ENCODE data around the gene TFCP2.
"Not testable (repeated sequence)": the region's sequence is repeated elsewhere in the genome, so short reads cannot be mapped to it uniquely, and the experiment has no call there.

The TFCP2 gene

DNA sequence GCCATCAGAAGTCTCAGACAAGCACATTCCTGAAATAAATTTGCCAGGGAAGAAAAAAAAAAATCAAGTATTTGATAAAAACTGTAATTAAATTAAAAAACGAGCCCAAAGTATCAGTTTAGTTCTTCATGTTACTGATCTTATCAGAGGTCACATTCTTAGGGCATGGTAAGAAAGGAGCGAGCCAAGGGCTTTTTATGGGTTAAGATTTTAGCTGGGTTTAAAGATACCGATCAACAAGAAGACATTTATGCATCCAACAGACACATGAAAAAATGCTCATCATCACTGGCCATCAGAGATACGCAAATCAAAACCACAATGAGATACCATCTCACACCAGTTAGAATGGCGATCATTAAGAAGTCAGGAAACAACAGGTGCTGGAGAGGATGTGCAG is 94.6 kb downstream of the TFCP2 start:
- not testable (repeated sequence) for DNase-seq

- no peak for DNase-seq
Measured at GRCh38 chr12:51077930-51078329, 95.0 kb downstream of the TFCP2 start.

DNA sequence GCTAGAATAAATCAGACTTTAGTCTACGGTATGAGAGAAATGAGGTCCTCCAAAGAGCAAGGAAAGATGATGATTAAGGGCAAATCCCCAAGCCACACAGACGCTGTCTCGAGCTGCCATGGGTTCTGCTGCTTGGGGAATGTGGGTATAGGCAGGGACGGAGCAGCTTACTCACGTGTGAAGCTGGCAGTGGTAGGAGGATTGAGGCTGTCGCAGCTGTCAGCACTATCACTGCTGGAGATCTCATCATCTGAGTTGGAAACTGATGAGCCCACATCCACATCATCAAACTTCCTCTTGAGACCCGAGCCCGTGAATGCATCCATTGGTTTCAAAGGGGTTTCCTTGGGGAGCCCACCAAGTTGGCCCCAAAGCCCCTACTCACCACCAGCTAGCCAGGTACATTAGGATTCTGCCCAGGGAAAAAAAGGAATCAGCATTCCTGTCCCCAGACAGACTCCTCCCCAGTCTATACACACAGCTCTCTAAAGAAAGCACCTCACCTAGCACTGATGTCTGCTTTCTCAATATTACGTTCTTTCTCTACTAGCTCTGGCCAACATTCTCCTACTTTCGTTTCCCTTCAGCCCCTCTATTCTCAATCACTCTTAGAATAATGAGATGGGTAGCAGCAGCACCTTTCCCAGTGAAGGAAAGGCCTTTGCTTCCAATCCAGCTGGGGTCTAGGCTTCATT is 96.6 kb downstream of the TFCP2 start:
- no peak for DNase-seq

DNA sequence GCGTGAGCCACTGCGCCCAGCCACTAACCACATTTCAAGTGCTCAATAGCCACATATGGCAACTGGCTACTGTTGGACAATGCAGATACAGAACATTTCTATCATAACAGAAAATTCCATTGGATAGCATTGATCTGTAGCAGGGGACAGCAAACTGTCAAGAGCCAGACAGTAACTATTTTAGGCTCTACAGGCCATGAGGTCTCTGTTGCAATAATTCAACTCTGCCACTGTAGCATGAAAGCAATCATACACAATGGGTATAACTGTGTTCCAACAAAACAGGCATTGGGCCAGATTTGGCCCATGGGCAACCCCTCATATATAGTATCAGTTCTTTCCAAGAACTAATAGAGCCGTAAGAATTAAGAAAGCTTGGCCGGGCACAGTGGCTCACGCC is 97.5 kb downstream of the TFCP2 start:
- no peak for DNase-seq

- no peak for DNase-seq
Measured at GRCh38 chr12:51071663-51072062, 101.3 kb downstream of the TFCP2 start.

DNA sequence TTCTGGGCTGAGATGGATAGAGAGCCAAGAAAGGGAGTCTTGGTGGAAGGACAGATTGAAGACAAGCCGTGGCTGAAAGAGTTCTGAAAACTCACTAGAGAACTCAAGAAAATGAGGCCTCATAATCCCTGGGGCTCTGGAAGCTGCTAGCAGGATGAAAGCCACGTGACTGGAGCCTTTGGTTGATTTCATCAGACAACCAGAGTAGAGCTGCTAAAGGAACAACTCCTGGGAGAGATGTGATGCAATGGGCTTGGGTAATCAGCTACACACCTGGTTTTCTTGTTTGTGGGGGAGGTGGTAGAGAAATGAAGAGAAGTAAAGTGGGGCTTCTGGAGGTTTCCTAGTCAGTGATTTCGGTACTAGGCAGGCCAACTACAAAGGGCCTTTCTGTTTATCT is 102.9 kb downstream of the TFCP2 start:
- DNase-seq = no peak

GRCh38 chr12:51067771-51068170 is 105.2 kb downstream of the TFCP2 start:
- no peak for DNase-seq

DNA sequence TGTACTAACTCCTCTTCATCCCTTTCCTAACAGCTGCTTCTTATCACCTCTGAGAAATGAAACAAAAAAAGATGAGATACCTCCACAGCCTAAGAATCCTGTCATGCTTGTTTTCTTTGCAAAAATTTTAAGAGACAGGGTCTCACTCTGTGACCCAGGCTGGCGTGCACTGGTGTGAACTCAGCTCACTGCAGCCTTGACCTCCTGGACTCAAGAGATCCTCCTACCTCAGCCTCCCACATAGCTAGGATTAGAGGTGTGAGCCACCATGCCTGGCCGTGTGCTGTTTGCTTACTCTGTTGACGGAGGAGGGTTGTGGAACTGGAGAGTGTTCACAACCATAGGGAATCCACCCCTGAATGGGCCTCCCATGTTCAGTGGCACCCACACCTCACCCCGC is 105.7 kb downstream of the TFCP2 start:
- no peak for DNase-seq

GRCh38 chr12:51065530-51065929 is 107.4 kb downstream of the TFCP2 start:
- no peak for DNase-seq

GRCh38 chr12:51062631-51063397 is 110.1 kb downstream of the TFCP2 start:
- DNase-seq = no peak

DNA sequence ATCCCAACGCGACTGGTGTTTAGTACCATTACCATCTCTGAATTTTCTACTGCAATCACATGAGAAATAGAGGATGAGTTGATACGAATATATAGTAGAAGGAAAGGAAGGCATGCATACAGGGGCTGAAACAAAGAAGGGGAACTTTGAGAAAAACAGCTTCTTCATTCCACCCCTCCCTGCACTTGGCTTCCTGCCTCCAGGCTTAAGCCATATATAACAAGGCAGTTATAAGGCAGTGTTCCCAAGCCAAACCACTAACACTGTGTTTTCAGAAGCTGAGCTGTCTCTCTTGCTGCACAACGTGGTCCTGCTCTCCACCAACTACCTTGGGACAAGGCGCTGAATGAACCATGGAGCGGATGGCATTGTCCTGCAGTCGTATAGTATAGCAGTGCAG is 113.8 kb downstream of the TFCP2 start:
- DNase-seq = no peak

- DNase-seq = no peak
Measured at GRCh38 chr12:51056242-51056641, 116.7 kb downstream of the TFCP2 start.

DNA sequence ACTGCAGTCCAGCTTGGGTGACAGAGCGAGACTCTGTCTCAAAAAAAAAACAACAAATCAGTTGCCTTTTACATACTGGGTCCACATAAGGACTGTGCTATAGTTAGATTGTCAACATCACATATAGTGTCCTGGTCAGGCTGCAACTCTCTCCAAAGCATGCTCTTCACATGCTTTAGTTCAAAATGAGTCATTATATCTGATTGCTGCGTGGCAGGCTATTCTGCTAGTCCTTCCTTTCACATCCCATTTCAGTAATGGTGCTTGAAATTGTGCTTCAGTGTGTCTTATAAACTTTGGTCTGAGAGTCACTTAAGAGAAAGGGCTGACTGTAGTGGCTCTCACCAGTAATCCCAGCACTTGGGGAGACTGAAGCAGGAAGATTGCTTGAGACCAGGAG is 117.9 kb downstream of the TFCP2 start:
- DNase-seq = no peak

- no peak for DNase-seq
Measured at GRCh38 chr12:51051787-51052186, 121.1 kb downstream of the TFCP2 start.

GRCh38 chr12:51049525-51049924 is 123.4 kb downstream of the TFCP2 start:
- no peak for DNase-seq

DNA sequence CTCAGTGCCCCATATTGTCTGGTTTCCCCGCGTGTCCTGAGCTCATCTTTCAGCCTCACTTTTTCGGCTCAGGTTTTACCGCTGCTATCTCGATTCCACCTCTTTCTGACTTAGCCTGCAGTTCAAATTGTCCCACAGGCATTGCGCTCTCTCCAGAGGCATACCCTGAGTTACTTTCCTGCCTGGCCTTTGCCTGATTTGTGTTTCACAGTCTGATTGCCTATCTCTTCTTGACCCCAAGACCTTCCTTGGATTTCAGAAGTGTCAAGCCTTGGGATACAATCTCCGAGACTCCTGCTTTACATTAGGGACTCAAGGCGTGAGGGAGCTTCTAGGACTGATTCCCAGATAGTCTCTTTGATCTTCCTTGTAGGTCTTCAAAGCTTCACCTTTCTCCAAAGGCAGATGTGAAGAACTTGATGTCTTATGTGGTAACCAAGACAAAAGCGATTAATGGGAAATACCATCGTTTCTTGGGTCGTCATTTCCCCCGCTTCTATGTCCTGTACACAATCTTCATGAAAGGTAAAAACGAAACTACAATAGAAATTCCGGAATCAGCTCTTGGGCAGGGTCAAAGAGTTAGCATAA is 124.2 kb downstream of the TFCP2 start:
- peak; percentile 60 for DNase-seq

DNA sequence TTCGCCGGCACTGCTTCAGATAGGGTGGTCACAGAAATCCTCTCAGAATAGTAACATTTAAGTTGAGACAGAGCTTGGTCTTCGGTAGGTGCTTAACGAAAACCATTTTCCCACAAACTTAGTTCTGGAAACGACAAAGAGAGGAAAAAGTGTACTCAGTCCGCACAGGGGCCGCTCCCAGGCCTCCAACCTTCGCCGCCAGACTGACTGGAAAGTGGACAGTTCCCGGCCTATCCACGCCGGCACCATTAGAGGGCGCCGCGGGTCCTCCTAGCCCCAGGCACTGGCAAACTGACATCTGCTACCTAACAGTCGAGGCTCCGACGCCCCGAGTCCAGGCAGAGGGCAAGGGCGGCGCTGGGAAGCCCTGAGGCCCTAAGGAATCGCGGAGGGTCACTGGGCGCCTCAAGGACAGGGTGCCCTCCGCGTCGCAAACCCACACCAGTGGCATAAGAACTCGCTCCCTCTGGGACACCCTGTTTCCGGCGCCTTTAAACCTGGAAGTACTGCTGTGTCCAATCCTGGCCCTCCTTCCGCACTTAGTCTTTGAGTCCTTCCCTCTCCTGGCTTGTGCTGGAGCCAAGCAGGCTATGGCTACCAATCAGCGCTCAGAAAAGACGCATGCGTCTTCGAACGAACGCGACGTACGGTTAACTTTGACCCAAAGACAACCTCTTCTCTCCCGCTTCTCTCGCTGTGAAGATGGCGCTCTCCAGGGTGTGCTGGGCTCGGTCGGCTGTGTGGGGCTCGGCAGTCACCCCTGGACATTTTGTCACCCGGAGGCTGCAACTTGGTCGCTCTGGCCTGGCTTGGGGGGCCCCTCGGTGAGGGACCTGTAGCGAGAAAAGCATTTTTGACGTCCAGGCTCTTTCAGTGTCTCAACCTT is 125.0 kb downstream of the TFCP2 start, which contains the start of gene LETMD1:
LETMD1 (plus strand) TSS at position 673 of the 886 bp plus-strand sequence; CDS start at position 703, 30 bp downstream.
- peak; percentile 96 for DNase-seq

Measured in CD4-positive, alpha-beta T cell treated with Interleukin-21 for 1 hour (primary cell).